ENCODE data around the gene LPAR5.

The LPAR5 gene

DNA sequence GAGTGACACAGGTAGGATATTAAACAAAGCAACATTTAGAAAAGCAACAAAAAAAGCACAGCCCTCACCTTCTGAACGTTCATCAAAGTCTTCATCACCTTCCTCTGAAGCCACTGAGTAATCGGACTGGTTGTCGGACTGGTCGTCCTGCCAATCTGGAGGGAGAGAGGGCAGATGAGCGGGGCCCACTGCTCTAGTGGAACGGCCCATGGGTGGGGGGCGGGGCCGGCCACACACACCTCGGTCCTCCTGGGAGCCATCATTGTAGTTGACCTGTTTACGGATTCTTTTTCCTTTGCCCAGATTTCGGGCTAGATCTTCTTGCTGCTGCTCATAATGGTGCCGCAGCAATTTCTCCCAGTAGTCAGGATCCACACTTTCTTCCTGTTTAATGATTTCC lies 52.8 kb downstream of the LPAR5 start:
- Histone ChIP-seq H3K9me3 (ENCODE audit: severe bottlenecking) (no peaks in the 10 kb centered on the region), H3K4me1 (ENCODE audit: insufficient read depth, poor library complexity, severe bottlenecking) (no peaks in the 10 kb centered on the region), H3K27me3 (ENCODE audit: insufficient read depth, poor library complexity, severe bottlenecking) (no peaks in the 10 kb centered on the region), H3K4me3 (ENCODE audit: severe bottlenecking) (no peak overlapping the region), H3K36me3 (ENCODE audit: low read depth) (peaks cover 99% of the 10 kb centered on the region), H3K27ac (ENCODE audit: poor library complexity, severe bottlenecking) (no peak overlapping the region)
- DNase-seq (ENCODE audit: low spot score) (no peak), ATAC-seq (ENCODE audit: low read depth) (no peak)
- TF ChIP-seq, protein P1, sequence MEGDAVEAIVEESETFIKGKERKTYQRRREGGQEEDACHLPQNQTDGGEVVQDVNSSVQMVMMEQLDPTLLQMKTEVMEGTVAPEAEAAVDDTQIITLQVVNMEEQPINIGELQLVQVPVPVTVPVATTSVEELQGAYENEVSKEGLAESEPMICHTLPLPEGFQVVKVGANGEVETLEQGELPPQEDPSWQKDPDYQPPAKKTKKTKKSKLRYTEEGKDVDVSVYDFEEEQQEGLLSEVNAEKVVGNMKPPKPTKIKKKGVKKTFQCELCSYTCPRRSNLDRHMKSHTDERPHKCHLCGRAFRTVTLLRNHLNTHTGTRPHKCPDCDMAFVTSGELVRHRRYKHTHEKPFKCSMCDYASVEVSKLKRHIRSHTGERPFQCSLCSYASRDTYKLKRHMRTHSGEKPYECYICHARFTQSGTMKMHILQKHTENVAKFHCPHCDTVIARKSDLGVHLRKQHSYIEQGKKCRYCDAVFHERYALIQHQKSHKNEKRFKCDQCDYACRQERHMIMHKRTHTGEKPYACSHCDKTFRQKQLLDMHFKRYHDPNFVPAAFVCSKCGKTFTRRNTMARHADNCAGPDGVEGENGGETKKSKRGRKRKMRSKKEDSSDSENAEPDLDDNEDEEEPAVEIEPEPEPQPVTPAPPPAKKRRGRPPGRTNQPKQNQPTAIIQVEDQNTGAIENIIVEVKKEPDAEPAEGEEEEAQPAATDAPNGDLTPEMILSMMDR (IDR thresholded peaks at IDR 0.05; ENCODE audit: poor library complexity, severe bottlenecking), result no peak

DNA sequence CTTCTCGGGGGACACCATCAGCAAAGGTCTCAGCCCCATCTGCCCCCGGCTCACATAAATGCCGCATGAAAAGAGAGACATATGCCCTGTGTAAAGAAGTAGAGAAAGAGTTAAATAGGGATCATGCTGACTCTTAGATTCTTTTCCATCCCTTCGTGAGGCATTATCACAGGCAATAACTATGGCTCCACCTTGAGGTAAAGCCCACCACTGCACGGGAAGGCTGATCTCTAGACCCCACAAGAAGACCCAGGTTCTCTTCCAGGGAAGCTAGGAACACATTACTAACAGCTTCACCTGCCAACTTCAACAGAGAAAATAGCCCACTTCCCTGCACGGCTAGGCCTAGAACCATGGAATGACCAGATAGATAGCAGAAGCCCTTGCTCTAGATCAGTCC lies 53.6 kb downstream of the LPAR5 start:
- DNase-seq (ENCODE audit: low spot score), result no peak
- Histone ChIP-seq H3K36me3 (ENCODE audit: low read depth) (peaks cover 99% of the 10 kb centered on the region), H3K27me3 (ENCODE audit: insufficient read depth, poor library complexity, severe bottlenecking) (no peaks in the 10 kb centered on the region), H3K4me3 (ENCODE audit: severe bottlenecking) (no peak overlapping the region), H3K4me1 (ENCODE audit: insufficient read depth, poor library complexity, severe bottlenecking) (no peaks in the 10 kb centered on the region), H3K27ac (ENCODE audit: poor library complexity, severe bottlenecking) (no peak overlapping the region), H3K9me3 (ENCODE audit: severe bottlenecking) (no peaks in the 10 kb centered on the region)
- TF ChIP-seq, protein P1 (IDR thresholded peaks at IDR 0.05; ENCODE audit: poor library complexity, severe bottlenecking), result no peak
- no peak for ATAC-seq (ENCODE audit: low read depth)

DNA sequence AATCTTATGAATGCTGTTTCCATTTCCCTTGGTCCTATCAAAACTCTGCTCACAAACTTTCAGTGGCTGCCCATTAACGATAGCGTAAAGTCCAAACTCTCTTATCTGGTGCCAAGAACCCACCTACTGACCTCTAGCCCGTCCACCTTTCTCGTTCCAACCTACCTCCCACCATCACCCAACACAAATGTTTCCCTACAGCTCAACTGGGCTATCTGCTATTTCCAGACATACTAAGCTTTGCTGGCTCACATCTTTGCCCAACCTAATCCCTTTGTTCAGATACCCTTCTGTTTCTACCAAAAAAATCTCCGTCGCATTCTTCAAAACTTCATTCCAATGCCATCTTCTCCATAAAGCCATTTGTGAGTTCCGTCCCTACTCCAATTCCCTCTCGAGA lies 60.1 kb downstream of the LPAR5 start:
- TF ChIP-seq, protein P1 (IDR thresholded peaks at IDR 0.05; ENCODE audit: poor library complexity, severe bottlenecking), result no peak
- Histone ChIP-seq H3K4me3 (ENCODE audit: severe bottlenecking) (no peak overlapping the region), H3K27me3 (ENCODE audit: insufficient read depth, poor library complexity, severe bottlenecking) (no peaks in the 10 kb centered on the region), H3K9me3 (ENCODE audit: severe bottlenecking) (no peaks in the 10 kb centered on the region), H3K36me3 (ENCODE audit: low read depth) (peaks cover 96% of the 10 kb centered on the region), H3K27ac (ENCODE audit: poor library complexity, severe bottlenecking) (no peak overlapping the region), H3K4me1 (ENCODE audit: insufficient read depth, poor library complexity, severe bottlenecking) (no peaks in the 10 kb centered on the region)
- no peak for ATAC-seq (ENCODE audit: low read depth)
- no peak for DNase-seq (ENCODE audit: low spot score)

DNA sequence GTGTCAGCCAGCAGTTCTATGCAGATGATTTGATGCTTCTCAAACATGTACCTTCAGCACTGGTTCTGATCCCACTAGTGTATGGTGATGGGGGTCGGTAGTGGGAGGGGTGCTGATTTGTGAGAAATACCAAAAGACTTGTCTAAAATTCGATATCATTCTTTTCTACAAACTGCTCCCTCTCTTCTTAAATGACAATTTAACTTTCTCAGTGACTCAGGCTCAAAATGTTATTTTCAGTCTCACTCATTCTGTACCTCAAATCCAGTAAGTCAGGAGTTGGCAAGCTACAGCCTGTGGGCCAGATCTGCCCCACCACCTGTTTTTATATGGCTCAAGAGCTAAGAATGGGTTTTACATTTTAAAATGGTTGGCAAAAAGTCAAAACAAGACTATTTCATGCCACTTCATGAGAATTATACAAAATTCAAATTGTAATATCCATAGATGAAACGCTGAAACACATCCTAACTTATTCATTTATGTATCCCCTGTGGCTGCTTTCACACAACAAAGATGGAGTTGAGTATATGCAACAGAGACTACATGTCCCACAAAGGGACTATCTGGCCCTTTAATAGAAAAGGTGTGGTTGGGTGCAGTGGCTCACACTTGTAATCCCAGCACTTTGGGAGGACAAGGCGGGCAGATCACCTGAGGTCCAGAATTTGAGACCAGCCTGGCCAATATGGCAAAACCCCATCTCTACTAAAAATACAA lies 61.0 kb downstream of the LPAR5 start:
- no peak for DNase-seq (ENCODE audit: low spot score)
- no peaks in the 10 kb centered on the region for H3K27me3 ChIP-seq (ENCODE audit: insufficient read depth, poor library complexity, severe bottlenecking)
- no peaks in the 10 kb centered on the region for H3K9me3 ChIP-seq (ENCODE audit: severe bottlenecking)
- peaks cover 97% of the 10 kb centered on the region for H3K36me3 ChIP-seq (ENCODE audit: low read depth)
- ATAC-seq (ENCODE audit: low read depth), result no peak
- no peak overlapping the region for H3K4me3 ChIP-seq (ENCODE audit: severe bottlenecking)
- no peaks in the 10 kb centered on the region for H3K4me1 ChIP-seq (ENCODE audit: insufficient read depth, poor library complexity, severe bottlenecking)
- TF ChIP-seq, protein P1 (IDR thresholded peaks at IDR 0.05; ENCODE audit: poor library complexity, severe bottlenecking), result no peak
- H3K27ac ChIP-seq (ENCODE audit: poor library complexity, severe bottlenecking), result no peak overlapping the region

DNA sequence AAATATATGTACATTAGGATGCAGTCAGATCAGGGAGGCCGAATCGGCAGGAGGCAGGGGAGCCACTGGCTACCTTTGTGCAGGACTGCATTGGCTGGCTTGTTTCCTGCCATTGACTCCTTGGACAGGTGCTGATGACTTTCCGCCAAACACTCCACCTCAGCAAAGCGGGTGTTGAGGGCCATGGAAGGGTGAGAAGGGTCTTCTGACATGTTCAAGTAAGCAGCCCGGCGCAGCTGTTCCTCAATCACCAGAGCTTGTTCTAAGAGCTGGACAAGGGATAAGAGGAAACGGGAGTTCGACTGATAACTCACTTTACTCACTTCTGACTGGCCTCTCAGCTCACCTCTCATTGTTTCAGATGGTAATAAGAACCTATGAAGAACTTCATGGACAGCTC lies 62.8 kb downstream of the LPAR5 start:
- Histone ChIP-seq H3K4me1 (ENCODE audit: insufficient read depth, poor library complexity, severe bottlenecking) (no peaks in the 10 kb centered on the region), H3K36me3 (ENCODE audit: low read depth) (peaks cover 86% of the 10 kb centered on the region), H3K4me3 (ENCODE audit: severe bottlenecking) (no peak overlapping the region), H3K9me3 (ENCODE audit: severe bottlenecking) (no peaks in the 10 kb centered on the region), H3K27ac (ENCODE audit: poor library complexity, severe bottlenecking) (no peak overlapping the region), H3K27me3 (ENCODE audit: insufficient read depth, poor library complexity, severe bottlenecking) (no peaks in the 10 kb centered on the region)
- DNase-seq (ENCODE audit: low spot score), result no peak
- TF ChIP-seq, protein P1 (IDR thresholded peaks at IDR 0.05; ENCODE audit: poor library complexity, severe bottlenecking), result no peak
- no peak for ATAC-seq (ENCODE audit: low read depth)

Data from RWPE2 (cell line).